ENCODE results near the gene PRKN. TPM values are rescaled to one million over a fixed set of nuclear protein-coding genes. Genes with fewer than 3 reads are reported as not detected.

Gene PRKN
- total RNA-seq, 1 experiment from 2014 or later, result not detected

- Histone ChIP-seq H2AFZ (no peak overlapping the region), H4K20me1 (ENCODE audit: insufficient read depth) (no peaks in the 10 kb centered on the region), H3K27me3 (ENCODE audit: insufficient read depth, low read depth) (peaks cover 41% of the 10 kb centered on the region), H3K27ac (no peak overlapping the region), H3K9me2 (ENCODE audit: insufficient read depth) (no peaks in the 10 kb centered on the region), H3K4me1 (replicated peaks; ENCODE audit: insufficient read depth) (no peaks in the 10 kb centered on the region), H3K79me2 (ENCODE audit: low read depth) (no peaks in the 10 kb centered on the region), H3F3A (ENCODE audit: insufficient read depth, low read depth) (no peaks in the 10 kb centered on the region), H3K9me3 (ENCODE audit: insufficient read depth, low read depth) (no peaks in the 10 kb centered on the region), H3K4me2 (no peak overlapping the region), H3K36me3 (ENCODE audit: low read depth) (no peaks in the 10 kb centered on the region), H3K4me3 (no peak overlapping the region)
- BruUV-seq (replicated peaks), result no TSS peak
- intact Hi-C loops (cut with micrococcal nuclease; ENCODE audit: unreplicated experiment), result no loop called here
- POLR2A ChIA-PET (ENCODE audit: unreplicated experiment), result no interaction called here
- no peak for DNase-seq
- TF ChIP-seq, protein P1, sequence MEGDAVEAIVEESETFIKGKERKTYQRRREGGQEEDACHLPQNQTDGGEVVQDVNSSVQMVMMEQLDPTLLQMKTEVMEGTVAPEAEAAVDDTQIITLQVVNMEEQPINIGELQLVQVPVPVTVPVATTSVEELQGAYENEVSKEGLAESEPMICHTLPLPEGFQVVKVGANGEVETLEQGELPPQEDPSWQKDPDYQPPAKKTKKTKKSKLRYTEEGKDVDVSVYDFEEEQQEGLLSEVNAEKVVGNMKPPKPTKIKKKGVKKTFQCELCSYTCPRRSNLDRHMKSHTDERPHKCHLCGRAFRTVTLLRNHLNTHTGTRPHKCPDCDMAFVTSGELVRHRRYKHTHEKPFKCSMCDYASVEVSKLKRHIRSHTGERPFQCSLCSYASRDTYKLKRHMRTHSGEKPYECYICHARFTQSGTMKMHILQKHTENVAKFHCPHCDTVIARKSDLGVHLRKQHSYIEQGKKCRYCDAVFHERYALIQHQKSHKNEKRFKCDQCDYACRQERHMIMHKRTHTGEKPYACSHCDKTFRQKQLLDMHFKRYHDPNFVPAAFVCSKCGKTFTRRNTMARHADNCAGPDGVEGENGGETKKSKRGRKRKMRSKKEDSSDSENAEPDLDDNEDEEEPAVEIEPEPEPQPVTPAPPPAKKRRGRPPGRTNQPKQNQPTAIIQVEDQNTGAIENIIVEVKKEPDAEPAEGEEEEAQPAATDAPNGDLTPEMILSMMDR (conservative IDR thresholded peaks at IDR 0.05), result no peak
- TF ChIP-seq EZH2 (IDR thresholded peaks at IDR 0.05; ENCODE audit: low read depth), result no peak
- CTCF ChIA-PET, result no interaction called here
These were observed 845.3 kb downstream of the PRKN start for GRCh38 chr6:161882196-161882765.

DNA sequence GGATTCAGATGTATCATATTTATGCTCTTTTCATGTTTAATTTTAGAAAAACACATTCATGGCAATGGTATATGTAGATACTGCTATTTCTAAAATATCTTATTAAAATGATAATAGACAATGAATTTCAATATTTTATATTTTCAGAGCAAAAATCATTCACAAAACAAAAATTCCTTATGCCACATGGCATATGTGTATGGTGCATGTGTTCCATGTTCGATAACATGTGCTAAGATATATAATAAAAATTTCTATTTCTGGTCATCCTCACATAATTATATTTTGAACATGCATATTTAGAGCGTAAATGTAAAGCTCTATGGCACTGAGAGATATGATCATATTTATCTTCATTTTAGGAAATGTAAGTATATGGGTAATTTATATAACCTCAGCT is 847.5 kb downstream of the PRKN start:
- Histone ChIP-seq H3K9me3 (ENCODE audit: insufficient read depth, low read depth) (no peaks in the 10 kb centered on the region), H3K79me2 (ENCODE audit: low read depth) (no peaks in the 10 kb centered on the region), H3K4me3 (no peak overlapping the region), H3K27ac (no peak overlapping the region), H3K4me1 (replicated peaks; ENCODE audit: insufficient read depth) (no peaks in the 10 kb centered on the region), H4K20me1 (ENCODE audit: insufficient read depth) (no peaks in the 10 kb centered on the region), H3K9me2 (ENCODE audit: insufficient read depth) (no peaks in the 10 kb centered on the region), H3K27me3 (ENCODE audit: insufficient read depth, low read depth) (peaks cover 38% of the 10 kb centered on the region), H3K4me2 (no peak overlapping the region), H3K36me3 (ENCODE audit: low read depth) (no peaks in the 10 kb centered on the region), H3F3A (ENCODE audit: insufficient read depth, low read depth) (no peaks in the 10 kb centered on the region), H2AFZ (no peak overlapping the region)
- TF ChIP-seq, protein P1 (conservative IDR thresholded peaks at IDR 0.05), result no peak
- TF ChIP-seq EZH2 (IDR thresholded peaks at IDR 0.05; ENCODE audit: low read depth), result no peak
- no TSS peak for BruUV-seq (replicated peaks)
- intact Hi-C loops (cut with micrococcal nuclease; ENCODE audit: unreplicated experiment), result no loop called here
- no peak for DNase-seq
- POLR2A ChIA-PET (ENCODE audit: unreplicated experiment), result no interaction called here
- CTCF ChIA-PET, result no interaction called here

GRCh38 chr6:161876231-161876630 is 851.3 kb downstream of the PRKN start:
- no peak overlapping the region for H2AFZ ChIP-seq
- no peak overlapping the region for H3K4me3 ChIP-seq
- intact Hi-C loops (cut with micrococcal nuclease; ENCODE audit: unreplicated experiment), result no loop called here
- H3K4me1 ChIP-seq (replicated peaks; ENCODE audit: insufficient read depth), result no peaks in the 10 kb centered on the region
- ChIA-PET POLR2A (ENCODE audit: unreplicated experiment) (no interaction called here), CTCF (no interaction called here)
- no TSS peak for BruUV-seq (replicated peaks)
- no peak overlapping the region for H3K4me2 ChIP-seq
- H3K27ac ChIP-seq, result no peak overlapping the region
- no peak for DNase-seq
- no peaks in the 10 kb centered on the region for H3K79me2 ChIP-seq (ENCODE audit: low read depth)
- no peaks in the 10 kb centered on the region for H3K9me2 ChIP-seq (ENCODE audit: insufficient read depth)
- no peaks in the 10 kb centered on the region for H3K9me3 ChIP-seq (ENCODE audit: insufficient read depth, low read depth)
- TF ChIP-seq, protein P1 (conservative IDR thresholded peaks at IDR 0.05), result no peak
- no peak for TF ChIP-seq EZH2 (IDR thresholded peaks at IDR 0.05; ENCODE audit: low read depth)
- H3F3A ChIP-seq (ENCODE audit: insufficient read depth, low read depth), result no peaks in the 10 kb centered on the region
- no peaks in the 10 kb centered on the region for H3K36me3 ChIP-seq (ENCODE audit: low read depth)
- no peaks in the 10 kb centered on the region for H4K20me1 ChIP-seq (ENCODE audit: insufficient read depth)
- peaks cover 22% of the 10 kb centered on the region for H3K27me3 ChIP-seq (ENCODE audit: insufficient read depth, low read depth)
